GM12874 (cell line): ENCODE measurements around the gene GAB1.

ENCODE experiments used
- CTCF ChIP-seq: IDR thresholded peaks from 2 replicates; pipeline ENCODE4 v1.5.1; 2011; ENCODE audit warnings: low read depth, mild to moderate bottlenecking, control low read depth, low read length, moderate library complexity; ENCODE audit not compliant: insufficient read depth

GAB1 gene

DNA sequence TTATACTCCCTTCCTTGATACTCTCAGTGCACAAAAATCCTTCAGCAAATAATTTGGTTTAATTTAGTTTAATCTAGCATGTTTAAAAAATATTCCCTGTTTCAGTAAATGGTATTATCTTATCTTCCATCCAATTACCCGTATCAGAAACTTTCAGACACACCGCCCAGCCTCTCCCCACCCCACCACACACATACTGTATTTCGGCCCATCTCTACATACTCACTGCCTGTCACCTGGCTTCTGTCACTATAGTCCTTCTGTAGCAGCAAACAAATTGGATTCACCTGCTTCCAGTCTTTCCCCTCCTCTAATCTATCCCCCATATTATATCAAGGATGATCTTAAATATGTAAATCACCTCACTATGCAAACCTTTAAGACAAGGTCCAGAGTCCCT, 24.8 kb upstream of the GAB1 start:
- no peak for TF ChIP-seq CTCF

GRCh38 chr4:143313521-143313920, 23.2 kb upstream of the GAB1 start:
- TF ChIP-seq CTCF: no peak

GRCh38 chr4:143313996-143314395, 22.7 kb upstream of the GAB1 start:
- no peak for TF ChIP-seq CTCF

- no peak for TF ChIP-seq CTCF
Measured at GRCh38 chr4:143320113-143320512, 16.6 kb upstream of the GAB1 start.

GRCh38 chr4:143326735-143327134, 9.9 kb upstream of the GAB1 start:
- no peak for TF ChIP-seq CTCF

GRCh38 chr4:143329985-143330384, 6.7 kb upstream of the GAB1 start:
- no peak for TF ChIP-seq CTCF

GRCh38 chr4:143335979-143336780, 496 bp upstream of the GAB1 start:
- TF ChIP-seq CTCF: no peak
